GM21390 (cell line): Measurements from ENCODE around the gene KIF5C.

Experiments
- ATAC-seq: cut with Tn5 transposase; IDR thresholded peaks from one replicate; pipeline ENCODE4 v1.9.1; 2021; ENCODE audit not compliant: unreplicated experiment

KIF5C gene

GRCh38 chr2:148922776-148923475 lies 47.9 kb downstream of the KIF5C start:
- no peak for ATAC-seq

GRCh38 chr2:148924514-148925178 lies 49.6 kb downstream of the KIF5C start:
- no peak for ATAC-seq

GRCh38 chr2:148926291-148926961 lies 51.4 kb downstream of the KIF5C start:
- peak; percentile 88 for ATAC-seq

- ATAC-seq = peak; percentile 66
Observed at GRCh38 chr2:148926981-148927401, 52.0 kb downstream of the KIF5C start.

GRCh38 chr2:148928395-148928794 lies 53.4 kb downstream of the KIF5C start:
- ATAC-seq = no peak

- no peak for ATAC-seq
Observed at GRCh38 chr2:148930046-148930775, 55.2 kb downstream of the KIF5C start.

- no peak for ATAC-seq
Observed at GRCh38 chr2:148932536-148932935, 57.5 kb downstream of the KIF5C start.

GRCh38 chr2:148933456-148933855 lies 58.4 kb downstream of the KIF5C start:
- ATAC-seq = no peak

GRCh38 chr2:148935791-148936190 lies 60.8 kb downstream of the KIF5C start:
- no peak for ATAC-seq

GRCh38 chr2:148936857-148937450 lies 61.9 kb downstream of the KIF5C start:
- no peak for ATAC-seq

- ATAC-seq = no peak
Observed at GRCh38 chr2:148939271-148939670, 64.2 kb downstream of the KIF5C start.

GRCh38 chr2:148943097-148943496 lies 68.1 kb downstream of the KIF5C start:
- ATAC-seq = no peak

GRCh38 chr2:148944536-148944935 lies 69.5 kb downstream of the KIF5C start:
- peak; percentile 45 for ATAC-seq

GRCh38 chr2:148947299-148947698 lies 72.3 kb downstream of the KIF5C start:
- no peak for ATAC-seq

- no peak for ATAC-seq
Observed at GRCh38 chr2:148948868-148949267, 73.8 kb downstream of the KIF5C start.

- no peak for ATAC-seq
Observed at GRCh38 chr2:148949348-148949747, 74.3 kb downstream of the KIF5C start.

GRCh38 chr2:148952621-148953020 lies 77.6 kb downstream of the KIF5C start:
- no peak for ATAC-seq

GRCh38 chr2:148953426-148953825 lies 78.4 kb downstream of the KIF5C start:
- no peak for ATAC-seq

GRCh38 chr2:148954536-148954935 lies 79.5 kb downstream of the KIF5C start:
- ATAC-seq = no peak

GRCh38 chr2:148955798-148956197 lies 80.8 kb downstream of the KIF5C start:
- ATAC-seq = no peak

GRCh38 chr2:148957023-148957422 lies 82.0 kb downstream of the KIF5C start:
- ATAC-seq = no peak
